Erythroblast (primary cell): ENCODE results near the gene IRF7.
A peak's percentile ranks its signal among the peaks of the same experiment; 100 is the strongest.

Experiments
- DNase-seq, 2 experiments: peaks; one replicate each; lab custom pipeline; 2025; lab: John Stamatoyannopoulos, UW
- GATA1 ChIP-seq: IDR thresholded peaks from 2 replicates; pipeline ENCODE4 v1.6.1; 2011; ENCODE audit warnings: low read depth, mild to moderate bottlenecking, control low read depth, low read length, moderate library complexity
- POLR2A ChIP-seq: IDR thresholded peaks from 2 replicates; pipeline ENCODE4 v1.6.1; 2011; ENCODE audit warnings: mild to moderate bottlenecking, low read length

Gene IRF7

GRCh38 chr11:579830-580601 is 35.7 kb downstream of the IRF7 start:
- TF ChIP-seq GATA1 (no peak), POLR2A (no peak)
- no peak for DNase-seq

GRCh38 chr11:578276-579035 is 37.3 kb downstream of the IRF7 start:
- no peak for DNase-seq
- TF ChIP-seq POLR2A (no peak), GATA1 (no peak)

- no peak for DNase-seq
- TF ChIP-seq GATA1 (no peak), POLR2A (no peak)
These were observed 38.2 kb downstream of the IRF7 start for GRCh38 chr11:577611-577894.

- peak; percentile 66 to 75 for DNase-seq
- TF ChIP-seq GATA1, result no peak
- no peak for TF ChIP-seq POLR2A
These were observed 38.7 kb downstream of the IRF7 start for GRCh38 chr11:576811-577610.

GRCh38 chr11:575996-576768 is 39.6 kb downstream of the IRF7 start, which contains the start of gene PHRF1:
Gene PHRF1, plus strand, starts transcription at chr11:576470. Its CDS starts 5,043 bp downstream, at chr11:581513.
- peak; percentile 98 to 99 for DNase-seq
- peak; percentile 76 for TF ChIP-seq POLR2A
- no peak for TF ChIP-seq GATA1

- no peak for DNase-seq
- TF ChIP-seq POLR2A (no peak), GATA1 (no peak)
These were observed 40.3 kb downstream of the IRF7 start for GRCh38 chr11:575313-575995.

GRCh38 chr11:574632-575312 is 41.0 kb downstream of the IRF7 start:
- no peak for TF ChIP-seq POLR2A
- no peak for TF ChIP-seq GATA1
- peak; percentile 42 to 59 for DNase-seq

- DNase-seq, result peak; percentile 68 to 69
These were observed 41.6 kb downstream of the IRF7 start for GRCh38 chr11:574031-574570.

GRCh38 chr11:573146-573759 is 42.5 kb downstream of the IRF7 start:
- no peak for TF ChIP-seq POLR2A
- TF ChIP-seq GATA1, result no peak
- DNase-seq, result no peak

GRCh38 chr11:571802-572185 is 44.0 kb downstream of the IRF7 start:
- DNase-seq, result no peak
- TF ChIP-seq GATA1 (no peak), POLR2A (no peak)

GRCh38 chr11:569158-569885 is 46.4 kb downstream of the IRF7 start:
- DNase-seq, result no peak
- TF ChIP-seq GATA1 (no peak), POLR2A (no peak)
